ENCODE results near the gene PEPD. TPM values are rescaled to one million over a fixed set of nuclear protein-coding genes. Genes with fewer than 3 reads are reported as not detected.

Gene PEPD
- total RNA-seq, 2 experiments from 2014 or later = 17.5 to 23.0 TPM

DNA sequence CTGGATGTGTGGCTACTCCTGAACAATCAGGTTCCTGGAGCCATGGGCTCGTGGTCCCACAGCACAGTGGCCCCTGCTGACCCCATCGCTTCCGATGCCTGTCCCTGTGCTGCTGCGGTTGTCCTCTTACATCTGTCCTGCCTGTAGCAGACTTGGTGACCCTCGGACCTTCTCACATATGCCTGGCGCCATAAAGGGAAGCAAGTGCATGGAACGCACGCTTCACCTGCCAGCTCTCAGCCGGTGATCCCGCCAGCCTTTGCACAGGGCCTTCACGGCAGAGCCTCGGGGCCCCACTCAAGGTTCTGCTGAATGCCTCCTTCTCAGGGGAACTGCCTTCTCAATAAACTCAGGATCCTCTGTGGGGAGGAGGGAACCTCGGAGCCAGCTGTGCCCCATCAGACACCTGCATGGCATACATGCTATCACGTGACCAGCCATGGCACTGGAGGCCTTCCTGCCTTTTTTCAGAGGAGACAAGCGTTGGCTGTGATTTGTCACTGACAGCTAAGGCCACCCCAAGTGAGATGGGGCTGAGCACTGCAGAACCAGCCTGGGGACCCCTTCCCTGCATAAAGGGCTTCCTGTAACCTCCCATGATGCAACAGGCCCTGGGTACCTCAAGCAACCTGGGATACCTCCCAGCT, 24.3 kb downstream of the PEPD start:
- ATAC-seq (ENCODE audit: poor library complexity) (no peak), DNase-seq (no peak)
- ChIA-PET CTCF (no interaction called here), POLR2A (no interaction called here)
- no peaks in the 10 kb centered on the region for H3K9me3 ChIP-seq (ENCODE audit: control insufficient read depth in 1 of 2, insufficient read depth in 1 of 2, low read length in 2 of 2)
- no peak overlapping the region for H3K27ac ChIP-seq (ENCODE audit: low read depth in 1 of 2, low read length in 2 of 2)
- no peak for TF ChIP-seq CTCF (IDR thresholded peaks at IDR 0.05)
- H3K36me3 ChIP-seq (ENCODE audit: insufficient read depth, low read length) = peaks cover 14% of the 10 kb centered on the region
- Mint-ChIP-seq H3K27me3 (no peaks in the 10 kb centered on the region), H3K27ac (no peak overlapping the region), H3K9me3 (no peaks in the 10 kb centered on the region), H3K36me3 (ENCODE audit: low read depth) (peaks cover 30% of the 10 kb centered on the region), H3K4me1 (ENCODE audit: low read depth) (no peaks in the 10 kb centered on the region), H3K4me3 (no peak overlapping the region)
- no peak overlapping the region for H3K4me3 ChIP-seq (ENCODE audit: low read length)
- H3K4me1 ChIP-seq (ENCODE audit: insufficient read depth, low read length) = no peaks in the 10 kb centered on the region
- H3K27me3 ChIP-seq (ENCODE audit: control insufficient read depth in 1 of 2, insufficient read depth in 2 of 2, low read length in 2 of 2) = no peaks in the 10 kb centered on the region
- intact Hi-C loops (cut with DNase I, micrococcal nuclease) = no loop called here

DNA sequence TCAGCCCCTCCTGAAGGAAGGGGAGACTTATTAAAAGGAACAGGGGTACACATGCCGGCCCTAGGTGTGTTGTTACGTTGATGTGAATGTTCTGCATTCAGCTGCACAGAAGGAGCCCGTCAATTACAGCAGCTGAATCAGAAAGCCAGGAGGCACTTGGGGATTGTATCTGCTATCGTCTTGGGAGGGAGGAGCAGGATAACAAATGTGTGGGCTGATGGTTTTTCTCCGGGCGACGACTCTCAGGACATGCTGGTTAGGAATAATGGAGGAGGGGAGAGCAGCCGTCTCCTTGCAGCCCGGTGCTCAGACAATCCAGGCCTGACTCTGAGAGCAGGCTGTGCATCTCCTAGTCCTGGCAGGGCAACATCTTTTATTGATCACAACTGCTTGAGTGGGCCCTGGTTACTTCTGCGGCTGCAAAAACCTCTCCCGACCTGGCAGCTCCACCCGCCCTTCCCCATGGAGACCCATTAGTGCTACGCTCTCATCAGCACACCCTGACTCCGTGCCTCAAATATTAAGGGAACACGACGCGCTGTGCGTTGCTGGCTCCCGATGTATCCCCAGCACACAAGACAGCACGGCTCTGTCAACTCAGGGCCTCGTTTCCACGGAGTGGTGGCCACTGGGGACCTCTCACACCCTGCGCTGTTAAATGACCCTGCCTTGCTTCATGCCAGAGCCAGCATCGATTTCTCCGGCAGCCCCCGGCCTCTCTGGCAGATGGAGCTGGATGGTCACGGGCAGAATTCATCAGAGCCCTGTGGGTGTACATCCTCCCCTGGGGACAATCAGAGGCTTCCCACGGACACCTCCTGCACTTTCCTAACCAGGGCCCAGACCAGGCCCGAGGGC, 25.3 kb downstream of the PEPD start:
- Histone ChIP-seq H3K27ac (ENCODE audit: low read depth in 1 of 2, low read length in 2 of 2) (no peak overlapping the region), H3K9me3 (ENCODE audit: control insufficient read depth in 1 of 2, insufficient read depth in 1 of 2, low read length in 2 of 2) (no peaks in the 10 kb centered on the region), H3K36me3 (ENCODE audit: insufficient read depth, low read length) (peaks cover 10% of the 10 kb centered on the region), H3K27me3 (ENCODE audit: control insufficient read depth in 1 of 2, insufficient read depth in 2 of 2, low read length in 2 of 2) (no peaks in the 10 kb centered on the region), H3K4me1 (ENCODE audit: insufficient read depth, low read length) (no peaks in the 10 kb centered on the region), H3K4me3 (ENCODE audit: low read length) (no peak overlapping the region)
- intact Hi-C loops (cut with DNase I, micrococcal nuclease) = no loop called here
- Mint-ChIP-seq H3K36me3 (ENCODE audit: low read depth) (peaks cover 30% of the 10 kb centered on the region), H3K4me3 (no peak overlapping the region), H3K4me1 (ENCODE audit: low read depth) (no peaks in the 10 kb centered on the region), H3K9me3 (no peaks in the 10 kb centered on the region), H3K27me3 (no peaks in the 10 kb centered on the region), H3K27ac (no peak overlapping the region)
- ATAC-seq (ENCODE audit: poor library complexity) = no peak
- DNase-seq = no peak
- CTCF ChIA-PET = no interaction called here
- TF ChIP-seq CTCF (IDR thresholded peaks at IDR 0.05) = no peak
- POLR2A ChIA-PET = no interaction called here

DNA sequence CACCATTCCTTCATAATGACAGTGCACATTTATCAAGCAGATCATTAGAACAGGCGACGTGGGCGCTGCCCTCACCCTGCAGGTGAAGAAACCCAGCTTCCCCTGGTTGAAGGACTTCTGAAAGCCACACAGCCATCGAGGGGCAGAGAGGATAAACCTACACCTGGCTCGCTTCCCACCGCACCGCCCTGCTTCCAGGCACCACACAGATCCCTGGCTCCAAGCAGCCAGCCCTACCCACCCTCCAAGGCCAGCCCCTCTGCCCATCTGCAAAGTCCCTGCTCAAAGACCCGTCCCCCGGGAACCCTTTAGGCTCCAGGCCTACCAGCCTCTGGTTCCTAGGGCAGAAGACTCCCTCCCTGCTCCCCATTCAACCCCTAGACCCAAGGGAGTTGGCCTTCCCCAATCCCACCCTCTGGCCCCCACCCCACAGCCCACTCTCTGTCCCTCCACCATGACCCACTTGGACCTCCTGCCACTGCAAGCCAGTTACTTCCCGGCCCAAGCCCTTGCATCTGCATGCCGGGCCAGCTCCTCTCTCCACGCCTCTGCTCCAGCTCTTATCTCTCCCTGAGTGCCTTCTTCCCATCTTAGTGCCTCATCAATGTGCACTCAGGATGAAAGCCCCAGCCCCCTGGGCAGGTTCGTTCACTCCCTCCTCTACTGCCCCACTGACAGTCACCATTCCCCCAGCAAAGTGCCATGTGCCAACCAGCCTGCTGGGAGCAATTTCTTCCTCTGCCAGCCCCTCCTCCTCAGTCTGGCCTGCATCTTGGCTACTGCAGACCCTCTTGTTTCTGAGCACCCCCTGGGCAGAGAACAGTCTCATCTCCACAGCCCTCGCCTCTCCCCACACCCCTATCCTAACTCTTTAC, 28.0 kb downstream of the PEPD start:
- POLR2A ChIA-PET = no interaction called here
- CTCF ChIA-PET = no interaction called here
- intact Hi-C loops (cut with DNase I, micrococcal nuclease) = no loop called here

More for the DNA sequence above, 28.0 kb downstream of the PEPD start:
- H3K27ac ChIP-seq (ENCODE audit: low read depth in 1 of 2, low read length in 2 of 2) = no peak overlapping the region
- DNase-seq (no peak), ATAC-seq (ENCODE audit: poor library complexity) (no peak)
- H3K9me3 ChIP-seq (ENCODE audit: control insufficient read depth in 1 of 2, insufficient read depth in 1 of 2, low read length in 2 of 2) = no peaks in the 10 kb centered on the region
- no peak for TF ChIP-seq CTCF (IDR thresholded peaks at IDR 0.05)
- no peaks in the 10 kb centered on the region for H3K27me3 ChIP-seq (ENCODE audit: control insufficient read depth in 1 of 2, insufficient read depth in 2 of 2, low read length in 2 of 2)
- H3K27me3 Mint-ChIP-seq = no peaks in the 10 kb centered on the region
- H3K4me1 Mint-ChIP-seq (ENCODE audit: low read depth) = no peaks in the 10 kb centered on the region
- no peak overlapping the region for H3K4me3 ChIP-seq (ENCODE audit: low read length)
- H3K9me3 Mint-ChIP-seq = no peaks in the 10 kb centered on the region
- H3K4me1 ChIP-seq (ENCODE audit: insufficient read depth, low read length) = no peaks in the 10 kb centered on the region
- H3K36me3 Mint-ChIP-seq (ENCODE audit: low read depth) = peaks cover 14% of the 10 kb centered on the region
- peaks cover 11% of the 10 kb centered on the region for H3K36me3 ChIP-seq (ENCODE audit: insufficient read depth, low read length)
- no peak overlapping the region for H3K4me3 Mint-ChIP-seq
- no peak overlapping the region for H3K27ac Mint-ChIP-seq

All from CD4-positive, alpha-beta T cell (primary cell).